A673 (cell line): Measurements from ENCODE around the gene HOOK2. TPM values are rescaled to one million over a fixed set of nuclear protein-coding genes. Genes with fewer than 3 reads are reported as not detected.
"Not testable (repeated sequence)": the region's sequence is repeated elsewhere in the genome, so short reads cannot be mapped to it uniquely, and the experiment has no call there.

ENCODE experiments used
- BruUV-seq: library from RNA; stranded (reverse); fragments of 400-500 nt; replicated peaks from 2 replicates; lab custom pipeline; 2021; lab: Mats Ljungman, UMichigan
- CTCF ChIA-PET: fragments of 300-600 bp; sonication (Branson Sonifier 250); formaldehyde crosslinking; loops from one replicate; lab custom pipeline; 2022; ENCODE audit warnings: antibody characterized with exemption; lab: Charles Lee
- POLR2A ChIA-PET: fragments of 300-600 bp; sonication (Branson Sonifier 250); formaldehyde crosslinking; loops from one replicate; lab custom pipeline; 2022; ENCODE audit warnings: antibody characterized with exemption; ENCODE audit not compliant: low non-redundant PET; lab: Charles Lee
- DNase-seq: peaks from one replicate; pipeline ENCODE4 v3.0.0-alpha.2; 2015; ENCODE audit warnings: low spot score
- H3K27ac ChIP-seq: fragments of 200-600 bp; sonication (generic); 2 replicates; pipeline ENCODE4 v1.5.1; 2016; ENCODE audit warnings: mixed run types, low read depth, mild to moderate bottlenecking, mixed read lengths, antibody characterized with exemption, low read length; ENCODE audit not compliant: poor library complexity, severe bottlenecking
- H3K27me3 ChIP-seq: fragments of 200-600 bp; sonication (generic); replicated peaks from 2 replicates; pipeline ENCODE4 v1.6.1; 2017; ENCODE audit warnings: mixed run types, low read depth, mild to moderate bottlenecking, mixed read lengths, antibody characterized with exemption, low read length; ENCODE audit not compliant: insufficient read depth, poor library complexity
- H3K36me3 ChIP-seq: fragments of 200-600 bp; sonication (generic); 2 replicates; pipeline ENCODE4 v1.6.1; 2016; ENCODE audit warnings: mixed run types, mild to moderate bottlenecking, mixed read lengths, antibody characterized with exemption, low read length; ENCODE audit not compliant: insufficient read depth, poor library complexity, severe bottlenecking
- H3K4me1 ChIP-seq: fragments of 200-600 bp; sonication (generic); 2 replicates; pipeline ENCODE4 v1.6.1; 2017; ENCODE audit warnings: mixed run types, mild to moderate bottlenecking, mixed read lengths, antibody characterized with exemption, low read length; ENCODE audit not compliant: insufficient read depth, poor library complexity, severe bottlenecking
- H3K4me3 ChIP-seq: fragments of 200-600 bp; sonication (generic); 2 replicates; pipeline ENCODE4 v1.5.1; 2016; ENCODE audit warnings: low read depth, mixed run types, mild to moderate bottlenecking, mixed read lengths, low read length; ENCODE audit not compliant: poor library complexity, severe bottlenecking
- H3K9me3 ChIP-seq: fragments of 200-600 bp; sonication (generic); 2 replicates; pipeline ENCODE4 v1.6.1; 2016; ENCODE audit warnings: mixed run types, low read depth, mild to moderate bottlenecking, mixed read lengths, antibody characterized with exemption, low read length; ENCODE audit not compliant: poor library complexity, severe bottlenecking
- EZH2 ChIP-seq: fragments of 200-600 bp; sonication (generic); IDR thresholded peaks from 2 replicates; pipeline ENCODE4 v1.6.1; 2017; ENCODE audit warnings: borderline replicate concordance, low read depth, mild to moderate bottlenecking, mixed read lengths, antibody characterized with exemption, low read length; ENCODE audit not compliant: poor library complexity, severe bottlenecking
- intact Hi-C: fragments of 100-400 bp; cut with micrococcal nuclease; formaldehyde crosslinking; loops from one replicate; pipeline ENCODE4 v1.10.0; 2022; ENCODE audit not compliant: unreplicated experiment
- total RNA-seq: library from RNA; stranded (reverse); gene quantifications from 2 replicates; pipeline ENCODE4 v1.2.3, GENCODE V29; 2021
- TF ChIP-seq, protein P1 (sequence below): fragments of 300-800, 200-600 bp; sonication (generic); conservative IDR thresholded peaks from 2 replicates; pipeline ENCODE4 v1.5.1; 2017; ENCODE audit warnings: low read depth, mild to moderate bottlenecking, antibody characterized with exemption, low read length, moderate library complexity, mixed read lengths

Gene HOOK2
- total RNA-seq, 1 experiment from 2014 or later: 25.8 TPM

DNA sequence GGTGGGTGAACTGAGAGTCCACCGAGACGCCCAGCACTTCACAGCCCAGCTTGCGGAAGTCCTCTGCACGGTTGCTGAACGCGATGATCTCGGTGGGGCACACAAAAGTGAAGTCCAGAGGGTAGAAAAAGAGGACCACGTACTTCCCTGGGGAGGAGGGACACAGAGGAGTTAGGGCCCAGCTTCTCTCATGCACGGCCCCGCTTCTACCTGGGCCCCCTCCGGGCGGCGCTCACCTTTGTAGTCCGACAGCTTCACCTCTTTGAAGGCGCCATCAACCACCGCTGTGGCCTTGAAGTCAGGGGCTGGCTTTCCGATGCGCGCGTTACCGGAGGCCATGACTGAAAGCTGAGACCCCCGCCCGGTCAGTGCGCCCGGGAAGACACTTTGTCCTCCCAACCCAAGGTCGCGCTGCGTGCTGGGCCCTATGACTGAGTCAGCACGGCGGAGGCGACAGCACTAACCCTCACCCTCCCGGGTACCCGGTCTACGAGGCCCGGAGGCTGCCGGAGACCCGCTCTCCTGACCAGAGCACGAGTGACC, 25.6 kb upstream of the HOOK2 start:
- H3K4me3 ChIP-seq: peak overlapping the region; percentile 64
- BruUV-seq: no TSS peak

DNA sequence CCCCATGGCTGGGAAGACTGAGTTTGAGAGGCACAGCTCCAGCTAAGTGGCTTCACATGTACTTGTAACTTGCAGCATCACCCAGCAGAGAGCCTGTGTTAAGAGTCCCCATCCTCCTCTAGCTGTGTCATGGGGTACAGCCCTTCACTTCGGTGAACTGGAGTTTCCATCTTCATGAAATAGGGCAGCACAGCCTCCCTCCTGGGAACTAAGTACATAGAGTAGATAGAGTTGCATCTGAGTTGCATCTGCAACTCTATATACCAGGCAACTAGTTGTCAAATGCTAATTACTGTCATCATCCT, 25.1 kb upstream of the HOOK2 start:
- no peak for TF ChIP-seq EZH2
- TF ChIP-seq, protein P1, sequence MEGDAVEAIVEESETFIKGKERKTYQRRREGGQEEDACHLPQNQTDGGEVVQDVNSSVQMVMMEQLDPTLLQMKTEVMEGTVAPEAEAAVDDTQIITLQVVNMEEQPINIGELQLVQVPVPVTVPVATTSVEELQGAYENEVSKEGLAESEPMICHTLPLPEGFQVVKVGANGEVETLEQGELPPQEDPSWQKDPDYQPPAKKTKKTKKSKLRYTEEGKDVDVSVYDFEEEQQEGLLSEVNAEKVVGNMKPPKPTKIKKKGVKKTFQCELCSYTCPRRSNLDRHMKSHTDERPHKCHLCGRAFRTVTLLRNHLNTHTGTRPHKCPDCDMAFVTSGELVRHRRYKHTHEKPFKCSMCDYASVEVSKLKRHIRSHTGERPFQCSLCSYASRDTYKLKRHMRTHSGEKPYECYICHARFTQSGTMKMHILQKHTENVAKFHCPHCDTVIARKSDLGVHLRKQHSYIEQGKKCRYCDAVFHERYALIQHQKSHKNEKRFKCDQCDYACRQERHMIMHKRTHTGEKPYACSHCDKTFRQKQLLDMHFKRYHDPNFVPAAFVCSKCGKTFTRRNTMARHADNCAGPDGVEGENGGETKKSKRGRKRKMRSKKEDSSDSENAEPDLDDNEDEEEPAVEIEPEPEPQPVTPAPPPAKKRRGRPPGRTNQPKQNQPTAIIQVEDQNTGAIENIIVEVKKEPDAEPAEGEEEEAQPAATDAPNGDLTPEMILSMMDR: no peak
- no peak for DNase-seq
- no peaks in the 10 kb centered on the region for H3K9me3 ChIP-seq
- BruUV-seq: TSS peak; percentile 34
- POLR2A ChIA-PET: interaction anchor here (0.6 kb wide), 1 partner anchor 173 kb away, joined by 3 read pairs; no protein-coding TSS in a partner anchor
- peak overlapping the region; percentile 64 for H3K4me3 ChIP-seq
- CTCF ChIA-PET: no interaction called here
- no peaks in the 10 kb centered on the region for H3K27me3 ChIP-seq
- intact Hi-C loops: no loop called here
- H3K27ac ChIP-seq: no peak overlapping the region
- H3K4me1 ChIP-seq: peaks cover 20% of the 10 kb centered on the region
- peaks cover 20% of the 10 kb centered on the region for H3K36me3 ChIP-seq

More for the DNA sequence above, 25.6 kb upstream of the HOOK2 start:
- no peak for TF ChIP-seq EZH2
- TF ChIP-seq, protein P1: no peak
- peak overlapping the region; percentile 87 for H3K27ac ChIP-seq
- ChIA-PET POLR2A (interaction anchor here (0.6 kb wide), 1 partner anchor 172 kb away, joined by 3 read pairs; no protein-coding TSS in a partner anchor), CTCF (interaction anchor here (1.4 kb wide), 1 partner anchor 43 kb away, joined by 3 read pairs; no protein-coding TSS in a partner anchor)
- H3K27me3 ChIP-seq: no peaks in the 10 kb centered on the region
- no peaks in the 10 kb centered on the region for H3K9me3 ChIP-seq
- peaks cover 17% of the 10 kb centered on the region for H3K4me1 ChIP-seq
- intact Hi-C loops: no loop called here
- no peak for DNase-seq
- peaks cover 20% of the 10 kb centered on the region for H3K36me3 ChIP-seq

DNA sequence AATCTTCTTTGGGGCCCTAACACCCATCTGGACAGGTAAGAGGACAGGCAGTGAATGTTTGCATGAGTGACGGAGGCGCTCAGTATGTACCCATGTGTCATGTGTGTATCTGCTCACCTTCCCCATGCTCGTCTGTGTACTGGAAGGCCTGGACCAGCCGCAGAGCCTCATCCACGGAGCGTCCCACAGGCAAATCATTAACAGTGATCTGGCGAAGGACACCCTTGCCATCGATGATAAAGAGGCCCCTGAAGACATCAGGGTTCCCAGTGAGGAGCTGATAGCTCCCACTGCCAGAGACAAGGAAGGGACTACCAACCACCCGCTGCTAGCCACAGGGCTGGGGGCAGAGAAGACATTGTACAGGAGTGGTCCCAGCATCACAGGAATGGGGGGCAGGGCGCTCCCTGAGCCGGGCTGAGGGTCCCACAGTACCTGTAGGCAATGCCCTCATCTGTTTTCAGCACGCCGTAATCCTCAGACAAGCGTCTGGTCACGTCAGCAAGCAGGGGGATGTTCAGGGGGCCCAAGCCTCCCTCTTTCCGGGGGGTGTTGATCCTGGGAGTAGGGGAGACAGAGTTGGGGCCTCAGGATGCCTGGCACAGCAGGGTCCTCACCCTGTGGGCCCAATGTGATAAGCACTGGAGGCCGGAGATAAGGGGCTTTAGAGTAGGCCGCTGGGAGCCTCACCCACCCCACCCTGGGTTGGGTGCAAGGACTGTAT, 24.6 kb upstream of the HOOK2 start:
- Histone ChIP-seq H3K4me3 (peak overlapping the region; percentile 64), H3K36me3 (peaks cover 20% of the 10 kb centered on the region), H3K27me3 (no peaks in the 10 kb centered on the region), H3K4me1 (peaks cover 20% of the 10 kb centered on the region), H3K9me3 (no peaks in the 10 kb centered on the region), H3K27ac (no peak overlapping the region)
- no TSS peak for BruUV-seq
- CTCF ChIA-PET: interaction anchor here (0.6 to 1.7 kb wide), 3 partner anchors 34 to 39 kb away, joined by 4 to 10 read pairs (median 8); no protein-coding TSS in a partner anchor
- intact Hi-C loops: no loop called here
- no peak for DNase-seq
- TF ChIP-seq EZH2: no peak
- TF ChIP-seq, protein P1: no peak
- POLR2A ChIA-PET: interaction anchor here (0.6 to 0.7 kb wide), 2 partner anchors 67 to 173 kb away, joined by 3 to 6 read pairs; no protein-coding TSS in a partner anchor

DNA sequence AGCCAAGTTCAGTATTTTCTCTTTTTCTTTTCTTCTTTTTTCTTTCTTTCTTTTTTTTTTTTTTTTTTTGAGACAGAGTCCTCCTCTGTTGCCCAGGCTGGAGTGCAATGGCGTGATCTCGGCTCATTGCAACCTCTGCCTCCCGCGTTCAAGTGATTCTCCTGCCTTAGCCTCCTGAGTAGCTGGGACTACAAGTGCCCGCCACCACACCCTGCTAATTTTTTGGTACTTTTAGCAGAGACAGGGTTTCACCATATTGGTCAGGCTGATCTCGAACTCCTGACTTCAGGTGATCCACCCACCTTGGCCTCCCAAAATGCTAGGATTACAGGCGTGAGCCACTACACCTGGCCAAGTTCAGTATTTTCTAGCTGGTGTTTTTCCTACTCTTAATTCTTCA, 22.3 kb upstream of the HOOK2 start:
- intact Hi-C loops: loop anchor here (2.0 kb wide), 1 partner anchor 31 kb away; no protein-coding TSS in a partner anchor
- CTCF ChIA-PET: interaction anchor here (0.6 to 3.4 kb wide), 4 partner anchors 15 to 93 kb away, joined by 3 to 34 read pairs (median 6); partner anchors contain the start of gene GCDH
- Histone ChIP-seq H3K36me3 (peaks cover 20% of the 10 kb centered on the region), H3K4me1 (peaks cover 26% of the 10 kb centered on the region)
- H3K4me3 ChIP-seq, POLR2A ChIA-PET, H3K27me3 ChIP-seq, DNase-seq, BruUV-seq, H3K9me3 ChIP-seq, H3K27ac ChIP-seq: not testable (repeated sequence)
